Liver (tissue), 9 donors: ENCODE results near the gene FAM3B. TPM values are rescaled to one million over a fixed set of nuclear protein-coding genes. Genes with fewer than 3 reads are reported as not detected.

Experiments used
- DNase-seq: peaks from one replicate; pipeline ENCODE4 v3.0.0-alpha.2; 2017; ENCODE audit warnings: low spot score
- H3K27ac ChIP-seq, 2 donors: one replicate each; pipeline ENCODE4 v1.7.0; 2013; ENCODE audit warnings: inconsistent platforms in 2 of 2, low read length in 2 of 2, control low read depth in 1 of 2, low read depth in 1 of 2, mild to moderate bottlenecking in 1 of 2
- H3K27me3 ChIP-seq, 4 donors: one replicate each; pipeline versions ENCODE4 v1.6.1 to v1.7.0; 2013; ENCODE audit warnings: low read length in 3 of 4, inconsistent platforms in 1 of 4, mild to moderate bottlenecking in 1 of 4, moderate library complexity in 1 of 4; ENCODE audit not compliant: control insufficient read depth in 4 of 4, insufficient read depth in 4 of 4
- H3K36me3 ChIP-seq, 4 donors: one replicate each; pipeline versions ENCODE4 v1.6.1 to v1.7.0; 2013; ENCODE audit warnings: low read length in 3 of 4, mild to moderate bottlenecking in 3 of 4, low read depth in 1 of 4, moderate library complexity in 1 of 4; ENCODE audit not compliant: control insufficient read depth in 4 of 4, insufficient read depth in 3 of 4
- H3K4me1 ChIP-seq, 4 donors: one replicate each; pipeline versions ENCODE4 v1.6.1 to v1.7.0; 2013; ENCODE audit warnings: low read length in 3 of 4, mild to moderate bottlenecking in 3 of 4, moderate library complexity in 1 of 4; ENCODE audit not compliant: control insufficient read depth in 4 of 4, insufficient read depth in 4 of 4
- H3K4me3 ChIP-seq, 3 donors: one replicate each; pipeline versions ENCODE4 v1.6.1 to v1.7.0; 2013; ENCODE audit warnings: low read length in 3 of 3, control low read depth in 1 of 3, low read depth in 1 of 3, mild to moderate bottlenecking in 1 of 3
- H3K9ac ChIP-seq, 2 donors: one replicate each; pipeline ENCODE4 v1.7.0; 2013; ENCODE audit warnings: low read length in 2 of 2, mild to moderate bottlenecking in 2 of 2, moderate library complexity in 2 of 2, control low read depth in 1 of 2, low read depth in 1 of 2
- H3K9me3 ChIP-seq, 4 donors: one replicate each; pipeline versions ENCODE4 v1.6.1 to v1.7.0; 2013; ENCODE audit warnings: low read length in 3 of 4; ENCODE audit not compliant: control insufficient read depth in 4 of 4
- ATF3 ChIP-seq: IDR thresholded peaks from 2 replicates; pipeline ENCODE4 v1.6.1; 2016; ENCODE audit warnings: antibody characterized with exemption
- CTCF ChIP-seq: fragments of 150-350 bp; IDR thresholded peaks from 2 replicates; pipeline ENCODE4 v1.5.1; 2017; ENCODE audit warnings: improper control_type of control experiment, low read depth, low read length; ENCODE audit not compliant: missing input control
- EGR1 ChIP-seq, 2 donors: IDR thresholded peaks; 2 replicates each; pipeline ENCODE4 v1.6.1; 2016 to 2018; ENCODE audit warnings: antibody characterized with exemption in 2 of 2, low read depth in 2 of 2
- FOXA1 ChIP-seq: IDR thresholded peaks from 2 replicates; pipeline ENCODE4 v1.6.1; 2016; ENCODE audit warnings: antibody characterized with exemption
- FOXA2 ChIP-seq: IDR thresholded peaks from 2 replicates; pipeline ENCODE4 v1.6.1; 2016; ENCODE audit warnings: antibody characterized with exemption
- GABPA ChIP-seq, 2 donors: IDR thresholded peaks in 1 of 2; conservative IDR thresholded peaks in 1 of 2; 2 replicates each; pipeline ENCODE4 v1.6.1; 2016; ENCODE audit warnings: antibody characterized with exemption in 2 of 2, mild to moderate bottlenecking in 1 of 2, moderate library complexity in 1 of 2
- HNF4A ChIP-seq, 2 donors: conservative IDR thresholded peaks; 2 replicates each; pipeline ENCODE4 v1.6.1; 2016; ENCODE audit warnings: antibody characterized with exemption in 2 of 2, mild to moderate bottlenecking in 2 of 2
- HNF4G ChIP-seq: IDR thresholded peaks from 2 replicates; pipeline ENCODE4 v1.6.1; 2016; ENCODE audit warnings: antibody characterized with exemption
- JUND ChIP-seq, 2 donors: IDR thresholded peaks; 2 replicates each; pipeline ENCODE4 v1.6.1; 2016; ENCODE audit warnings: antibody characterized with exemption in 2 of 2
- NR2F2 ChIP-seq: IDR thresholded peaks from 2 replicates; pipeline ENCODE4 v1.6.1; 2016; ENCODE audit warnings: antibody characterized with exemption
- RAD21 ChIP-seq, 2 donors: IDR thresholded peaks; 2 replicates each; pipeline ENCODE4 v1.6.1; 2016; ENCODE audit warnings: antibody characterized with exemption in 2 of 2, mild to moderate bottlenecking in 2 of 2
- REST ChIP-seq: IDR thresholded peaks from 2 replicates; pipeline ENCODE4 v1.6.1; 2016; ENCODE audit warnings: antibody characterized with exemption, mild to moderate bottlenecking
- RXRA ChIP-seq, 2 donors: IDR thresholded peaks; 2 replicates each; pipeline ENCODE4 v1.6.1; 2017 to 2018; ENCODE audit warnings: antibody characterized with exemption in 2 of 2, mild to moderate bottlenecking in 1 of 2
- SP1 ChIP-seq: IDR thresholded peaks from 2 replicates; pipeline ENCODE4 v1.6.1; 2018; ENCODE audit warnings: antibody characterized with exemption, mild to moderate bottlenecking
- TAF1 ChIP-seq: conservative IDR thresholded peaks from 2 replicates; pipeline ENCODE4 v1.6.1; 2016; ENCODE audit warnings: antibody characterized with exemption, mild to moderate bottlenecking
- YY1 ChIP-seq: IDR thresholded peaks from 2 replicates; pipeline ENCODE4 v1.6.1; 2016; ENCODE audit warnings: antibody characterized with exemption, mild to moderate bottlenecking
- WGBS: extraction: QIAGEN DNeasy Blood & Tissue Kit; methylation state at CpG from one replicate; pipeline ENCODE4 v1.1.7; 2013; 5-methylcytosine and 5-hydroxymethylcytosine counted together
- polyA plus RNA-seq, 2 donors: library from polyadenylated mRNA; stranded (reverse) in 1 of 2; unstranded in 1 of 2; fragments of 200-250 nt in 1 of 2; fragments of >200 nt in 1 of 2; fragmentation: Nextera tagmentation in 1 of 2; extraction: Ambion mirVana in 1 of 2; gene quantifications; one replicate each; pipeline versions ENCODE4 v1.2.1 to v1.2.3, GENCODE V29; 2013 to 2015
- total RNA-seq, 2 donors: library from RNA; depleted of rRNA; stranded (reverse); fragments of >200 nt; gene quantifications; one replicate each; pipeline ENCODE4 v1.2.3, GENCODE V29; 2014
- TF ChIP-seq, protein P1 (sequence below): IDR thresholded peaks from 2 replicates; pipeline ENCODE4 v1.6.1; 2016; ENCODE audit warnings: antibody characterized with exemption
- TF ChIP-seq, protein P2 (sequence below): IDR thresholded peaks from 2 replicates; pipeline ENCODE4 v1.6.1; 2016; ENCODE audit warnings: antibody characterized with exemption
- donor health status: healthy.
- donor health status: healthy.
- donor health status: healthy.
- donor health status: healthy.
- donor health status: healthy.

Gene FAM3B
- total and polyA plus RNA-seq, 4 donors: 0.72 to 18.2 (median 3.4) TPM

GRCh38 chr21:41357546-41357945, 40.9 kb downstream of the FAM3B start:
- H3K36me3 ChIP-seq: no peaks in the 10 kb centered on the region
- H3K27me3 ChIP-seq: no peaks in the 10 kb centered on the region
- H3K4me1 ChIP-seq: peaks cover 0 to 4% (median 0%) of the 10 kb centered on the region in 4 donors
- WGBS: 81% methylated on average over 8 of the region's 8 CpGs
- no peak overlapping the region for H3K4me3 ChIP-seq
- H3K27ac ChIP-seq: no peak overlapping the region
- no peaks in the 10 kb centered on the region for H3K9me3 ChIP-seq
- DNase-seq: no peak
- no peak overlapping the region for H3K9ac ChIP-seq
- TF ChIP-seq SP1: no peak
- no peak for TF ChIP-seq HNF4A (conservative IDR thresholded peaks at IDR 0.05)
- TF ChIP-seq RAD21 (IDR thresholded peaks at IDR 0.05): no peak

DNA sequence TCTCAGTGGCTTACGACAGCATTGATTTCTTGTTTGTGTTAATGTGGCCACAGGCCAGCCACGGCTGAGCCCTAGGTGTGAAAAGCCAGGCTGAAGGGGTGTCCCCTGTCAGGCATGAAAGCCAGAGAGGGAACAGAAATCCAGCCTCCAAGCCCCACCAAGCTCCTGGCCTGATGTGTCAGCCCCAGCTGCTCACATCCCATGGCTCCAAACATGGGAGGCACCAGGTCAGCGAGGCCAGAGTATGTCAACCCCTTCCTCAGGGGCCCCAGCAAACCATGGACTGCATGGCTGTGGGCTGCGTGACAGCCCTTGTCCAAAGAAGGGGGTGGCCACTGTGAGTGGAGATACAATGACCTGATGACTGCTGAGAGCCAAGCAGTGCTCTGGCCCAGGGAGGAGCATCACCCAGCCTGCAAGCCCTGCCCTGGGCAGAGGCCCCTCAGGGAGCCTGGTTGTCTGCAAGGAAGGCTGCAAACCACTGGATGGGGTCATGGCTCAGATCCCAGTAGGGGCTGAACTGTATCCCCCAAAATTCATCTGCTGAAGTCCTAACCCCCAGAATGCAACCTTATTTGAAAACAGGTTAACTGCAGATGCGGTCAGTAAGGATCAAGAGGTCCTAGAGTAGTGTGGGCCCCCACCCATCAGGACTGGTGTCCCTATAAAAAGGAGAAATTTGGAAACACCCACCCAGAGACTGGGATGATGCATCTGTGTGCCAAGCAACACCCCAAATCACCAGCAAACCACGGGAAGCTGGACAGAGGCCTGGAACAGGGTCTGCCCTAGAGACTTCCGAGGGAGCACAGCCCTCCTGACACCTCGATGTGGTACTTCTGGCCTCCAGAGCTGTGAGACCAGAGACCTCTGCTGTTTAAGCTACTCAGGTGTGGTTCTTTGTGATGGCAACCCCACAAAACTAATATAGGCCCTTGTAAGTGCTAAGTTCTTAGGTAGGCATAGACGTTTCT, 41.9 kb downstream of the FAM3B start:
- no peak for DNase-seq
- WGBS: 84% methylated on average over 9 of the region's 9 CpGs
- Histone ChIP-seq H3K4me1 (peaks cover 0 to 4% (median 0%) of the 10 kb centered on the region in 4 donors), H3K27ac (no peak overlapping the region), H3K36me3 (no peaks in the 10 kb centered on the region), H3K27me3 (no peaks in the 10 kb centered on the region), H3K9ac (no peak overlapping the region), H3K9me3 (no peaks in the 10 kb centered on the region), H3K4me3 (no peak overlapping the region)
- TF ChIP-seq FOXA1 (no peak), FOXA2 (no peak), RXRA (IDR thresholded peaks at IDR 0.05) (no peak), REST (no peak), YY1 (no peak), HNF4G (no peak), HNF4A (conservative IDR thresholded peaks at IDR 0.05) (no peak), JUND (IDR thresholded peaks at IDR 0.05) (no peak), NR2F2 (no peak), RAD21 (IDR thresholded peaks at IDR 0.05) (no peak), SP1 (no peak), ATF3 (no peak), TAF1 (no peak), EGR1 (IDR thresholded peaks at IDR 0.05; ENCODE audit: low read depth in 2 of 2) (no peak), GABPA (IDR thresholded peaks at IDR 0.05 in 1 of 2, conservative IDR thresholded peaks at IDR 0.05 in 1 of 2) (no peak), CTCF (no peak)
- TF ChIP-seq, protein P1, sequence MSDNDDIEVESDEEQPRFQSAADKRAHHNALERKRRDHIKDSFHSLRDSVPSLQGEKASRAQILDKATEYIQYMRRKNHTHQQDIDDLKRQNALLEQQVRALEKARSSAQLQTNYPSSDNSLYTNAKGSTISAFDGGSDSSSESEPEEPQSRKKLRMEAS: no peak
- TF ChIP-seq, protein P2, sequence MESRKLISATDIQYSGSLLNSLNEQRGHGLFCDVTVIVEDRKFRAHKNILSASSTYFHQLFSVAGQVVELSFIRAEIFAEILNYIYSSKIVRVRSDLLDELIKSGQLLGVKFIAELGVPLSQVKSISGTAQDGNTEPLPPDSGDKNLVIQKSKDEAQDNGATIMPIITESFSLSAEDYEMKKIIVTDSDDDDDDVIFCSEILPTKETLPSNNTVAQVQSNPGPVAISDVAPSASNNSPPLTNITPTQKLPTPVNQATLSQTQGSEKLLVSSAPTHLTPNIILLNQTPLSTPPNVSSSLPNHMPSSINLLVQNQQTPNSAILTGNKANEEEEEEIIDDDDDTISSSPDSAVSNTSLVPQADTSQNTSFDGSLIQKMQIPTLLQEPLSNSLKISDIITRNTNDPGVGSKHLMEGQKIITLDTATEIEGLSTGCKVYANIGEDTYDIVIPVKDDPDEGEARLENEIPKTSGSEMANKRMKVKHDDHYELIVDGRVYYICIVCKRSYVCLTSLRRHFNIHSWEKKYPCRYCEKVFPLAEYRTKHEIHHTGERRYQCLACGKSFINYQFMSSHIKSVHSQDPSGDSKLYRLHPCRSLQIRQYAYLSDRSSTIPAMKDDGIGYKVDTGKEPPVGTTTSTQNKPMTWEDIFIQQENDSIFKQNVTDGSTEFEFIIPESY: no peak
